ENCODE measurements around the gene NDUFB3. TPM values are rescaled to one million over a fixed set of nuclear protein-coding genes. Genes with fewer than 3 reads are reported as not detected.

Gene NDUFB3
- total RNA-seq, 6 experiments from 2014 or later: 44.5 to 63.9 (median 48.7) TPM

- Histone ChIP-seq H3K4me3 (no peak overlapping the region), H3K4me1 (no peaks in the 10 kb centered on the region), H3K27ac (no peak overlapping the region), H3K9me3 (no peaks in the 10 kb centered on the region), H3K27me3 (no peaks in the 10 kb centered on the region), H3K36me3 (no peaks in the 10 kb centered on the region)
- 100% methylated on average over 1 of the region's 1 CpG for WGBS (ENCODE audit: insufficient coverage, low coverage, low lambda C conversion rate, missing lambda C conversion rate)
- no peak for ATAC-seq
- intact Hi-C loops (cut with DNase I): no loop called here
- DNase-seq: no peak
- TF ChIP-seq POLR2A (IDR thresholded peaks at IDR 0.05): no peak
- no peak for TF ChIP-seq CTCF (IDR thresholded peaks at IDR 0.05)
Measured at GRCh38 chr2:201105759-201106158, 34.0 kb downstream of the NDUFB3 start.

DNA sequence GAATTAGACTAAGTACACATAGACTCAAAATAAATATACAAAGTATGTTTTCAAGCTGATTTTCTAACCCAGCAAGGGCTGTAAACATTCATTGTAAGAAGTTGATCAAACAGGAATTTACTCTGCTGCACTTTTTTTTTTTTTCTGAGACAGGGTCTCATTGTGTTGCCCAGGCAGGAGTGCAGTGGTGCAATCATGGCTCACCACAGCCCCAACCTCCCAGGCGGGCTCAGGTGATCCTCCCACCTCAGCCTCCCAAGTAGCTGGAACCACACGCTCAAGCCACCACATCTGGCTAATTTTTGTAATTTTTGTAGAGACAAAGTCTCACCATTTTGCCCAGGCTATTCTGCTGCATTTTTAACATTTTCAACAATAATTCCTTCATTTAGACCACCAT, 35.8 kb downstream of the NDUFB3 start:
- no peaks in the 10 kb centered on the region for H3K4me1 ChIP-seq
- H3K27ac ChIP-seq: no peak overlapping the region
- no peaks in the 10 kb centered on the region for H3K36me3 ChIP-seq
- DNase-seq: no peak
- no peak for ATAC-seq
- intact Hi-C loops (cut with DNase I): no loop called here
- no peaks in the 10 kb centered on the region for H3K27me3 ChIP-seq
- 93% methylated on average over 2 of the region's 2 CpGs for WGBS (ENCODE audit: insufficient coverage, low coverage, low lambda C conversion rate, missing lambda C conversion rate)
- no peaks in the 10 kb centered on the region for H3K9me3 ChIP-seq
- no peak for TF ChIP-seq CTCF (IDR thresholded peaks at IDR 0.05)
- no peak for TF ChIP-seq POLR2A (IDR thresholded peaks at IDR 0.05)
- H3K4me3 ChIP-seq: no peak overlapping the region

DNA sequence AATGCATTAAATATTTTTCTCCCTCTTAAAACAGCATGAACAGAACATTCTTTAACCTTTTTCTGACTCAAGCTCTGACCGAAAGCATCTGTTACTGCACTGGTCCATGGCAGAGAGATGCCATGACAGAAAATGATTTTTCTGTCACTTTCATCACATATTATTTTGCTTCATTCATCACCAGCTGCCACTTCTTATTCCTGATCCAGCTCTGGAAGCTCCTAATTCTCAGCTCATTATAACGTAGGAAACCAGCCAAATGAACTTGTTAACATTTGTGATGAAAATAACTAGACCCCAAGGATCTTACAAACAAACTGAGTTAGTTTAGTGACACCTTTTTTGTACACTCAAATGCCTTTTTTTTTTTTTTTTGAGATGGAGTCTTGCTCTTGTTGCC, 36.5 kb downstream of the NDUFB3 start:
- H3K36me3 ChIP-seq: no peaks in the 10 kb centered on the region
- H3K4me1 ChIP-seq: no peaks in the 10 kb centered on the region
- no peak overlapping the region for H3K27ac ChIP-seq
- no peak for DNase-seq
- WGBS (ENCODE audit: insufficient coverage, low coverage, low lambda C conversion rate, missing lambda C conversion rate): 90% methylated on average over 2 of the region's 2 CpGs
- H3K9me3 ChIP-seq: no peaks in the 10 kb centered on the region
- TF ChIP-seq POLR2A (IDR thresholded peaks at IDR 0.05) (no peak), CTCF (IDR thresholded peaks at IDR 0.05) (no peak)
- no peaks in the 10 kb centered on the region for H3K27me3 ChIP-seq
- intact Hi-C loops (cut with DNase I): no loop called here
- H3K4me3 ChIP-seq: no peak overlapping the region
- no peak for ATAC-seq

GRCh38 chr2:201109186-201109585, 37.4 kb downstream of the NDUFB3 start:
- DNase-seq: no peak

More at GRCh38 chr2:201109186-201109585, 37.4 kb downstream of the NDUFB3 start:
- ATAC-seq: no peak
- WGBS (ENCODE audit: insufficient coverage, low coverage, low lambda C conversion rate, missing lambda C conversion rate): 93% methylated on average over 4 of the region's 4 CpGs
- no peaks in the 10 kb centered on the region for H3K27me3 ChIP-seq
- TF ChIP-seq CTCF (IDR thresholded peaks at IDR 0.05) (no peak), POLR2A (IDR thresholded peaks at IDR 0.05) (no peak)
- H3K27ac ChIP-seq: no peak overlapping the region
- no peaks in the 10 kb centered on the region for H3K36me3 ChIP-seq
- no peaks in the 10 kb centered on the region for H3K4me1 ChIP-seq
- no peaks in the 10 kb centered on the region for H3K9me3 ChIP-seq
- intact Hi-C loops (cut with DNase I): no loop called here
- H3K4me3 ChIP-seq: no peak overlapping the region
